Suprapubic skin (tissue), 4 donors: Measurements from ENCODE around the gene CDH4.

Experiments used
- EP300 ChIP-seq: sonication (generic); formaldehyde crosslinking; IDR thresholded peaks from one replicate; pipeline ENCODE4 v1.6.1; 2017; ENCODE audit warnings: antibody characterized with exemption
- POLR2A ChIP-seq, 2 donors: fragments of 450-650 bp; IDR thresholded peaks; one replicate each; pipeline ENCODE4 v1.6.1; 2017; ENCODE audit warnings: antibody characterized with exemption in 2 of 2, mild to moderate bottlenecking in 2 of 2, moderate library complexity in 2 of 2
- POLR2AphosphoS5 ChIP-seq, 3 donors: sonication (generic); formaldehyde crosslinking; IDR thresholded peaks; one replicate each; pipeline ENCODE4 v1.6.1; 2017; ENCODE audit warnings: antibody characterized with exemption in 3 of 3
- TF ChIP-seq, protein P1 (sequence below), 2 donors: fragments of 200-600 bp in 1 of 2; fragments of 450-650 bp in 1 of 2; sonication (generic) in 1 of 2; IDR thresholded peaks; one replicate each; pipeline ENCODE4 v1.5.1; 2016 to 2019; ENCODE audit warnings: antibody characterized with exemption in 2 of 2, mild to moderate bottlenecking in 1 of 2, moderate library complexity in 1 of 2

GRCh38 chr20:61706259-61706961 lies 454.3 kb downstream of the CDH4 start:
- TF ChIP-seq EP300: no peak
- TF ChIP-seq, protein P1, sequence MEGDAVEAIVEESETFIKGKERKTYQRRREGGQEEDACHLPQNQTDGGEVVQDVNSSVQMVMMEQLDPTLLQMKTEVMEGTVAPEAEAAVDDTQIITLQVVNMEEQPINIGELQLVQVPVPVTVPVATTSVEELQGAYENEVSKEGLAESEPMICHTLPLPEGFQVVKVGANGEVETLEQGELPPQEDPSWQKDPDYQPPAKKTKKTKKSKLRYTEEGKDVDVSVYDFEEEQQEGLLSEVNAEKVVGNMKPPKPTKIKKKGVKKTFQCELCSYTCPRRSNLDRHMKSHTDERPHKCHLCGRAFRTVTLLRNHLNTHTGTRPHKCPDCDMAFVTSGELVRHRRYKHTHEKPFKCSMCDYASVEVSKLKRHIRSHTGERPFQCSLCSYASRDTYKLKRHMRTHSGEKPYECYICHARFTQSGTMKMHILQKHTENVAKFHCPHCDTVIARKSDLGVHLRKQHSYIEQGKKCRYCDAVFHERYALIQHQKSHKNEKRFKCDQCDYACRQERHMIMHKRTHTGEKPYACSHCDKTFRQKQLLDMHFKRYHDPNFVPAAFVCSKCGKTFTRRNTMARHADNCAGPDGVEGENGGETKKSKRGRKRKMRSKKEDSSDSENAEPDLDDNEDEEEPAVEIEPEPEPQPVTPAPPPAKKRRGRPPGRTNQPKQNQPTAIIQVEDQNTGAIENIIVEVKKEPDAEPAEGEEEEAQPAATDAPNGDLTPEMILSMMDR (IDR thresholded peaks at IDR 0.05): no peak
- TF ChIP-seq POLR2A (IDR thresholded peaks at IDR 0.05): no peak
- TF ChIP-seq POLR2AphosphoS5 (IDR thresholded peaks at IDR 0.05): no peak
